Measurements from ENCODE around the gene SCYL2.

SCYL2 gene

GRCh38 chr12:100251917-100252316, 15.1 kb upstream of the SCYL2 start:
- TF ChIP-seq CTCF (IDR thresholded peaks at IDR 0.05): no peak

- TF ChIP-seq CTCF (IDR thresholded peaks at IDR 0.05): no peak
Measured at GRCh38 chr12:100253437-100253836, 13.5 kb upstream of the SCYL2 start.

GRCh38 chr12:100254876-100255275, 12.1 kb upstream of the SCYL2 start:
- TF ChIP-seq CTCF (IDR thresholded peaks at IDR 0.05): no peak

- no peak for TF ChIP-seq CTCF (IDR thresholded peaks at IDR 0.05)
Measured at GRCh38 chr12:100258127-100258526, 8.8 kb upstream of the SCYL2 start.

- TF ChIP-seq CTCF (IDR thresholded peaks at IDR 0.05): no peak
Measured at GRCh38 chr12:100263131-100263530, 3.8 kb upstream of the SCYL2 start.

GRCh38 chr12:100265732-100266584, 1.0 kb upstream of the SCYL2 start:
- TF ChIP-seq CTCF (IDR thresholded peaks at IDR 0.05): no peak

- TF ChIP-seq CTCF (IDR thresholded peaks at IDR 0.05): no peak
Measured at GRCh38 chr12:100266585-100266834, 467 bp upstream of the SCYL2 start.
